GM19351 (cell line): ENCODE measurements around the gene NLRC3.

Experiments
- ATAC-seq: cut with Tn5 transposase; IDR thresholded peaks from one replicate; pipeline ENCODE4 v1.9.1; 2021; ENCODE audit warnings: mild to moderate bottlenecking, moderate library complexity; ENCODE audit not compliant: unreplicated experiment

Gene NLRC3

GRCh38 chr16:3581392-3581791 lies 4.2 kb upstream of the NLRC3 start:
- ATAC-seq = no peak

GRCh38 chr16:3580686-3581085 lies 3.5 kb upstream of the NLRC3 start:
- no peak for ATAC-seq

GRCh38 chr16:3580251-3580651 lies 3.0 kb upstream of the NLRC3 start:
- no peak for ATAC-seq

GRCh38 chr16:3579776-3580175 lies 2.6 kb upstream of the NLRC3 start:
- ATAC-seq = no peak

- peak; percentile 79 for ATAC-seq
Observed at GRCh38 chr16:3578610-3579551, 1.7 kb upstream of the NLRC3 start.

GRCh38 chr16:3578121-3578520 lies 918 bp upstream of the NLRC3 start:
- no peak for ATAC-seq

- no peak for ATAC-seq
Observed at GRCh38 chr16:3576211-3576610, 992 bp downstream of the NLRC3 start.

GRCh38 chr16:3575491-3575890 lies 1.7 kb downstream of the NLRC3 start:
- ATAC-seq = no peak

- ATAC-seq = no peak
Observed at GRCh38 chr16:3574195-3574594, 3.0 kb downstream of the NLRC3 start.

- ATAC-seq = no peak
Observed at GRCh38 chr16:3573146-3573815, 3.9 kb downstream of the NLRC3 start.

GRCh38 chr16:3570420-3571062 lies 6.7 kb downstream of the NLRC3 start:
- no peak for ATAC-seq

GRCh38 chr16:3569851-3570250 lies 7.4 kb downstream of the NLRC3 start:
- ATAC-seq = no peak

- ATAC-seq = no peak
Observed at GRCh38 chr16:3566990-3567389, 10.2 kb downstream of the NLRC3 start.

GRCh38 chr16:3564889-3565141 lies 12.4 kb downstream of the NLRC3 start:
- ATAC-seq = no peak

GRCh38 chr16:3564130-3564888 lies 12.9 kb downstream of the NLRC3 start:
- ATAC-seq = no peak

GRCh38 chr16:3562914-3563480 lies 14.2 kb downstream of the NLRC3 start:
- no peak for ATAC-seq

GRCh38 chr16:3561626-3562025 lies 15.6 kb downstream of the NLRC3 start:
- no peak for ATAC-seq

GRCh38 chr16:3554351-3554928 lies 22.8 kb downstream of the NLRC3 start:
- no peak for ATAC-seq

GRCh38 chr16:3553138-3553923 lies 23.9 kb downstream of the NLRC3 start:
- ATAC-seq = no peak
